ENCODE results near the gene ZBTB21. TPM values are rescaled to one million over a fixed set of nuclear protein-coding genes. Genes with fewer than 3 reads are reported as not detected.

The ZBTB21 gene
- total and polyA plus RNA-seq, 2 of the 8 experiments (the other 6 are each of a cell fraction or from before 2014, with no cell fraction given) = 3.9 to 17.8 TPM

- WGBS, 2 experiments (ENCODE audit: extremely low coverage in 1 of 2, insufficient coverage in 1 of 2, insufficient read length in 1 of 2, insufficient replicate concordance in 2 of 2, low coverage in 1 of 2, low lambda C conversion rate in 2 of 2, missing lambda C conversion rate in 1 of 2) = 97% methylated on average over 10 of the region's 10 CpGs; no CpG with 5 or more reads in 1 of the 2 experiments
- Histone ChIP-seq H4K20me1 (replicated peaks in 1 of 2; ENCODE audit: control insufficient read depth in 1 of 2, insufficient read depth in 2 of 2, low read length in 2 of 2) (peaks cover 4 to 11% of the 10 kb centered on the region in 2 experiments), H3K9me3 (ENCODE audit: insufficient read depth in 2 of 2, low read depth in 1 of 2, low read length in 1 of 2) (no peaks in the 10 kb centered on the region), H3K4me2 (ENCODE audit: insufficient read depth in 1 of 2, low read depth in 2 of 2, low read length in 2 of 2) (no peak overlapping the region; a peak in 1 of 4 replicates), H4K91ac (replicated peaks; ENCODE audit: insufficient read length, low read length) (no peak overlapping the region), H3K36me3 (ENCODE audit: control insufficient read depth in 2 of 4, insufficient read depth in 4 of 4, low read length in 3 of 4) (no peaks in the 10 kb centered on the region), H4K5ac (ENCODE audit: insufficient read length, low read depth, low read length) (no peak overlapping the region), H3K4ac (replicated peaks; ENCODE audit: insufficient read length, low read depth, low read length) (no peak overlapping the region), H3K56ac (replicated peaks; ENCODE audit: insufficient read length, low read depth, low read length) (no peak overlapping the region), H2BK120ac (replicated peaks; ENCODE audit: low read depth, low read length) (no peak overlapping the region), H3K23ac (ENCODE audit: insufficient read length) (no peak overlapping the region), H2BK12ac (ENCODE audit: low read depth, low read length) (no peak overlapping the region), H4K8ac (ENCODE audit: extremely low read depth, insufficient read depth, low read length) (no peak overlapping the region), H3K4me3 (ENCODE audit: extremely low read depth in 1 of 4, insufficient read depth in 2 of 4, low read depth in 3 of 4, low read length in 4 of 4) (no peak overlapping the region), H3K23me2 (ENCODE audit: low read depth, low read length) (peaks cover 22% of the 10 kb centered on the region; the same call in 1 of the 2 replicates), H2BK5ac (ENCODE audit: low read depth, low read length) (peak overlapping the region; percentile 88; the same call in 1 of the 2 replicates), H2BK20ac (ENCODE audit: low read length) (no peak overlapping the region), H3K27ac (ENCODE audit: low read depth, low read length) (no peak overlapping the region), H2AK5ac (ENCODE audit: low read depth, low read length) (no peak overlapping the region), H2AFZ (ENCODE audit: low read length) (no peak overlapping the region), H2BK15ac (ENCODE audit: low read length) (no peak overlapping the region), H3K9ac (replicated peaks in 1 of 4; ENCODE audit: extremely low read depth in 1 of 4, low read depth in 3 of 4, low read length in 3 of 4) (no peak overlapping the region), H3K4me1 (replicated peaks in 1 of 4; ENCODE audit: control insufficient read depth in 3 of 4, insufficient read depth in 4 of 4, low read length in 3 of 4) (peaks cover 0 to 25% (median 20%) of the 10 kb centered on the region in 4 experiments; a peak in 6 of 7 replicates), H3K27me3 (replicated peaks in 1 of 4; ENCODE audit: control insufficient read depth in 3 of 4, extremely low read depth in 1 of 4, insufficient read depth in 3 of 4, low read length in 3 of 4) (peaks cover 0 to 16% (median 13%) of the 10 kb centered on the region in 4 experiments; a peak in 6 of 7 replicates), H3K18ac (ENCODE audit: extremely low read depth, low read length) (no peak overlapping the region), H3K79me1 (ENCODE audit: low read depth, low read length) (no peaks in the 10 kb centered on the region), H3K79me2 (ENCODE audit: control insufficient read depth in 1 of 2, insufficient read depth in 2 of 2, low read length in 2 of 2) (no peaks in the 10 kb centered on the region), H3K14ac (ENCODE audit: insufficient read length) (no peak overlapping the region)
- DNase-seq (ENCODE audit: low read depth in 1 of 2, low spot score in 2 of 2) (no peak), FAIRE-seq (no peak)
- CTCF ChIA-PET (ENCODE audit: partially characterized antibody) = interaction anchor here (0.8 kb wide), 1 partner anchor 152 kb away, joined by 3 read pairs; no protein-coding TSS in a partner anchor
- POLR2A ChIA-PET (ENCODE audit: partially characterized antibody) = no interaction called here
- TF ChIP-seq FOSL1 (IDR thresholded peaks at IDR 0.05; ENCODE audit: insufficient read depth, low read depth, low read length) (no peak), ZNF274 (IDR thresholded peaks at IDR 0.05; ENCODE audit: borderline replicate concordance, extremely low read depth, low read length) (no peak), RNF2 (IDR thresholded peaks at IDR 0.05; ENCODE audit: borderline replicate concordance, low read depth, low read length, missing control alignments, poor library complexity, severe bottlenecking) (no peak), RBBP5 (IDR thresholded peaks at IDR 0.05; ENCODE audit: borderline replicate concordance, low read depth, low read length) (no peak), RFX5 (IDR thresholded peaks at IDR 0.05; ENCODE audit: borderline replicate concordance, low read depth, low read length) (no peak), SIX5 (IDR thresholded peaks at IDR 0.05; ENCODE audit: low read depth, low read length) (no peak), CREB1 (IDR thresholded peaks at IDR 0.05) (no peak), ATF2 (IDR thresholded peaks at IDR 0.05; ENCODE audit: low read length) (no peak), KDM5A (IDR thresholded peaks at IDR 0.05; ENCODE audit: low read length) (no peak), CHD2 (IDR thresholded peaks at IDR 0.05; ENCODE audit: low read length) (no peak), CBX5 (IDR thresholded peaks at IDR 0.05; ENCODE audit: low read depth, low read length) (no peak)
Measured at GRCh38 chr21:41955516-41955915, 54.6 kb downstream of the ZBTB21 start.
